Epithelial cell of proximal tubule (primary cell): Measurements from ENCODE around the gene JTB. TPM values are rescaled to one million over a fixed set of nuclear protein-coding genes. Genes with fewer than 3 reads are reported as not detected.
A peak's percentile ranks its signal among the peaks of the same experiment; 100 is the strongest.
"Not testable (repeated sequence)": the region's sequence is repeated elsewhere in the genome, so short reads cannot be mapped to it uniquely, and the experiment has no call there.

Source experiments
- DNase-seq: peaks from one replicate; pipeline ENCODE4 v3.0.0-alpha.2; 2011; ENCODE audit warnings: low read depth
- H3K4me3 ChIP-seq: 2 replicates; pipeline ENCODE4 v1.5.1; 2011; ENCODE audit warnings: low read depth, mild to moderate bottlenecking, low read length
- CTCF ChIP-seq: conservative IDR thresholded peaks from 2 replicates; pipeline ENCODE4 v1.5.1; 2012; ENCODE audit warnings: low read depth, mild to moderate bottlenecking, low read length
- total RNA-seq: library from RNA; depleted of rRNA; stranded (reverse); fragments of >200 nt; gene quantifications from 2 replicates; pipeline ENCODE4 v1.2.3, GENCODE V29; 2015

JTB gene
- total RNA-seq, 1 donor from 2014 or later, result 170 TPM

GRCh38 chr1:153987621-153988020, 10.1 kb upstream of the JTB start:
- no peak for TF ChIP-seq CTCF
- no peak for DNase-seq
- no peak overlapping the region for H3K4me3 ChIP-seq

- TF ChIP-seq CTCF, result no peak
- DNase-seq, result no peak
- H3K4me3 ChIP-seq, result peak within 1 kb of the TSS; percentile 77
These were observed 8.7 kb upstream of the JTB start, which contains the start of gene RAB13 for GRCh38 chr1:153985941-153986761. Gene RAB13, minus strand, starts transcription at chr1:153986339. Its CDS starts 103 bp downstream, at chr1:153986236.

- TF ChIP-seq CTCF, result no peak
- DNase-seq, result peak; percentile 44
- H3K4me3 ChIP-seq, result peak overlapping the region; percentile 77
These were observed 8.0 kb upstream of the JTB start for GRCh38 chr1:153985341-153985912.

GRCh38 chr1:153984123-153984894, 6.8 kb upstream of the JTB start:
- H3K4me3 ChIP-seq, result peak overlapping the region; percentile 77
- no peak for TF ChIP-seq CTCF
- DNase-seq, result no peak

- not testable (repeated sequence) for DNase-seq, H3K4me3 ChIP-seq
These were observed 4.3 kb upstream of the JTB start for GRCh38 chr1:153981735-153982134.

GRCh38 chr1:153979091-153979490, 1.6 kb upstream of the JTB start:
- not testable (repeated sequence) for DNase-seq, H3K4me3 ChIP-seq

- no peak for DNase-seq
- no peak for TF ChIP-seq CTCF
- H3K4me3 ChIP-seq, result peak overlapping the region; percentile 85
These were observed 918 bp upstream of the JTB start for GRCh38 chr1:153978274-153978909.
